HCT116 (cell line): ENCODE measurements around the gene POC1A. TPM values are rescaled to one million over a fixed set of nuclear protein-coding genes. Genes with fewer than 3 reads are reported as not detected.
"Not testable (repeated sequence)": the region's sequence is repeated elsewhere in the genome, so short reads cannot be mapped to it uniquely, and the experiment has no call there.

Experiments used
- ATAC-seq: fragments of 200-7000 bp; cut with Tn5 transposase; 2 replicates; pipeline ENCODE4 v1.9.1; 2020; ENCODE audit warnings: mild to moderate bottlenecking, moderate library complexity
- BruUV-seq: library from RNA; stranded (reverse); fragments of 400-500 nt; replicated peaks from 2 replicates; lab custom pipeline; 2021; lab: Mats Ljungman, UMichigan
- CTCF ChIA-PET: fragments of 300-600 bp; sonication (Branson Sonifier 250); formaldehyde crosslinking; loops from one replicate; lab custom pipeline; 2021; ENCODE audit warnings: antibody characterized with exemption; lab: Charles Lee
- POLR2A ChIA-PET: fragments of 300-600, 350-600 bp; sonication (Branson Sonifier 250); formaldehyde crosslinking; loops from one replicate; lab custom pipeline; 2021; ENCODE audit warnings: antibody characterized with exemption; lab: Charles Lee
- RAD21 ChIA-PET, 2 experiments: fragments of 300-600 bp; sonication (Branson Sonifier 250); formaldehyde crosslinking; loops; one replicate each; lab custom pipeline; 2023; ENCODE audit warnings: low total read pairs in 2 of 2; ENCODE audit not compliant: uncharacterized antibody in 2 of 2, unreplicated experiment in 2 of 2, low non-redundant PET in 1 of 2; lab: Charles Lee
- DNase-seq: peaks from one replicate; pipeline ENCODE4 v3.0.0-alpha.2; 2010; ENCODE audit warnings: low read depth, low spot score
- H2AFZ ChIP-seq: fragments of 200-600 bp; shearing (Covaris generic), sonication (generic); 2 replicates; pipeline ENCODE4 v1.6.1; 2017; ENCODE audit warnings: low read depth, mixed run types, mixed read lengths, antibody characterized with exemption, low read length; ENCODE audit not compliant: poor library complexity, severe bottlenecking
- H3K27ac ChIP-seq: 2 replicates; pipeline ENCODE4 v1.5.1; 2012; ENCODE audit warnings: low read depth, low read length
- H3K27me3 ChIP-seq: fragments of 200-600 bp; sonication (generic); 2 replicates; pipeline ENCODE4 v1.6.1; 2016; ENCODE audit warnings: mixed run types, low read length, mixed read lengths; ENCODE audit not compliant: insufficient read depth
- H3K36me3 ChIP-seq, 2 experiments: fragments of 200-500 bp in 1 of 2; fragments of 200-600 bp in 1 of 2; sonication (Bioruptor generic) in 1 of 2; sonication (generic) in 1 of 2; 2 replicates each; pipeline versions ENCODE4 v1.5.1 to v1.6.1; 2014 to 2016; ENCODE audit warnings: low read length in 2 of 2, inconsistent platforms in 1 of 2, mixed read lengths in 1 of 2, mixed run types in 1 of 2; ENCODE audit not compliant: insufficient read depth in 2 of 2, control insufficient read depth in 1 of 2
- H3K4me1 ChIP-seq, 2 experiments: fragments of 200-600 bp in 1 of 2; sonication (generic) in 1 of 2; 2 replicates each; pipeline versions ENCODE4 v1.5.1 to v1.6.1; 2012 to 2017; ENCODE audit warnings: low read length in 2 of 2, inconsistent platforms in 1 of 2, mild to moderate bottlenecking in 1 of 2, mixed read lengths in 1 of 2, mixed run types in 1 of 2, moderate library complexity in 1 of 2; ENCODE audit not compliant: insufficient read depth in 2 of 2, control insufficient read depth in 1 of 2
- H3K4me2 ChIP-seq: fragments of 200-600 bp; sonication (generic); 2 replicates; pipeline ENCODE4 v1.6.1; 2017; ENCODE audit warnings: mixed run types, low read length, mixed read lengths
- H3K4me3 ChIP-seq, 2 experiments: fragments of 200-600 bp in 1 of 2; sonication (generic) in 1 of 2; replicated peaks in 1 of 2; 2 replicates each; pipeline ENCODE4 v1.5.1; 2011 to 2016; ENCODE audit warnings: low read length in 2 of 2, control low read depth in 1 of 2, low read depth in 1 of 2, mild to moderate bottlenecking in 1 of 2, mixed read lengths in 1 of 2, mixed run types in 1 of 2
- H3K79me2 ChIP-seq: fragments of 200-600 bp; sonication (generic); 2 replicates; pipeline ENCODE4 v1.6.1; 2017; ENCODE audit warnings: mild to moderate bottlenecking, mixed run types, low read length, moderate library complexity, mixed read lengths; ENCODE audit not compliant: insufficient read depth
- H3K9ac ChIP-seq: fragments of 200-600 bp; sonication (generic); 2 replicates; pipeline ENCODE4 v1.6.1; 2016; ENCODE audit warnings: low read length, mixed read lengths
- H3K9me2 ChIP-seq: fragments of 200-600 bp; sonication (generic), shearing (Covaris generic); 2 replicates; pipeline ENCODE4 v1.6.1; 2017; ENCODE audit warnings: mixed run types, mild to moderate bottlenecking, moderate library complexity; ENCODE audit not compliant: insufficient read depth
- H3K9me3 ChIP-seq, 2 experiments: fragments of 200-500 bp in 1 of 2; fragments of 200-600 bp in 1 of 2; sonication (Bioruptor generic) in 1 of 2; sonication (generic) in 1 of 2; 2 replicates each; pipeline ENCODE4 v1.6.1; 2014 to 2017; ENCODE audit warnings: low read length in 2 of 2, mixed read lengths in 2 of 2, inconsistent platforms in 1 of 2, low read depth in 1 of 2, mild to moderate bottlenecking in 1 of 2, mixed run types in 1 of 2, moderate library complexity in 1 of 2; ENCODE audit not compliant: control insufficient read depth in 1 of 2, insufficient read depth in 1 of 2
- H4K20me1 ChIP-seq: fragments of 200-600 bp; sonication (generic), shearing (Covaris generic); 2 replicates; pipeline ENCODE4 v1.6.1; 2017; ENCODE audit warnings: mixed run types, mild to moderate bottlenecking, moderate library complexity; ENCODE audit not compliant: insufficient read depth
- ATF3 ChIP-seq: IDR thresholded peaks from 2 replicates; pipeline ENCODE4 v1.6.1; 2012
- CEBPB ChIP-seq: IDR thresholded peaks from 2 replicates; pipeline ENCODE4 v1.6.1; 2012; ENCODE audit warnings: low read depth
- EGR1 ChIP-seq: IDR thresholded peaks from 2 replicates; pipeline ENCODE4 v1.6.1; 2012; ENCODE audit warnings: low read depth
- ELF1 ChIP-seq: IDR thresholded peaks from 2 replicates; pipeline ENCODE4 v1.6.1; 2012; ENCODE audit warnings: low read depth, borderline replicate concordance
- EZH2 ChIP-seq: fragments of 200-600 bp; sonication (generic); IDR thresholded peaks from 2 replicates; pipeline ENCODE4 v1.6.1; 2017; ENCODE audit warnings: antibody characterized with exemption, mixed run types
- EZH2phosphoT487 ChIP-seq: fragments of 200-600 bp; IDR thresholded peaks from 2 replicates; pipeline ENCODE4 v1.6.1; 2018; ENCODE audit warnings: antibody characterized with exemption, borderline replicate concordance
- FOSL1 ChIP-seq: IDR thresholded peaks from 2 replicates; pipeline ENCODE4 v1.6.1; 2012; ENCODE audit warnings: low read depth
- JUND ChIP-seq: IDR thresholded peaks from 2 replicates; pipeline ENCODE4 v1.6.1; 2012
- POLR2A ChIP-seq: IDR thresholded peaks from 2 replicates; pipeline ENCODE4 v1.7.0; 2011; ENCODE audit warnings: borderline replicate concordance; ENCODE audit not compliant: insufficient read depth, insufficient read length; ENCODE audit errors: extremely low read depth
- POLR2AphosphoS5 ChIP-seq: IDR thresholded peaks from 2 replicates; pipeline ENCODE4 v1.6.1; 2011; ENCODE audit warnings: mild to moderate bottlenecking, low read depth, low read length, moderate library complexity
- REST ChIP-seq: IDR thresholded peaks from 2 replicates; pipeline ENCODE4 v1.6.1; 2012; ENCODE audit warnings: low read depth
- SIN3A ChIP-seq: IDR thresholded peaks from 2 replicates; pipeline ENCODE4 v1.6.1; 2012; ENCODE audit warnings: low read depth
- SP1 ChIP-seq: IDR thresholded peaks from 2 replicates; pipeline ENCODE4 v1.6.1; 2012; ENCODE audit warnings: low read depth
- SRF ChIP-seq: IDR thresholded peaks from 2 replicates; pipeline ENCODE4 v1.6.1; 2012; ENCODE audit warnings: low read depth
- TCF7L2 ChIP-seq: IDR thresholded peaks from 2 replicates; pipeline ENCODE4 v1.7.0; 2011; ENCODE audit warnings: borderline replicate concordance, inconsistent platforms; ENCODE audit not compliant: insufficient read depth, insufficient read length; ENCODE audit errors: extremely low read depth
- YY1 ChIP-seq: IDR thresholded peaks from 2 replicates; pipeline ENCODE4 v1.6.1; 2011; ENCODE audit warnings: low read length, low read depth, moderate library complexity, mild to moderate bottlenecking; ENCODE audit not compliant: insufficient replicate concordance; ENCODE audit errors: extremely low read depth
- ZFX ChIP-seq: fragments of 450-650 bp; IDR thresholded peaks from 2 replicates; pipeline ENCODE4 v1.6.1; 2017
- ZNF274 ChIP-seq: fragments of 200-500 bp; sonication (Bioruptor generic); IDR thresholded peaks from 2 replicates; pipeline ENCODE4 v1.6.1; 2014; ENCODE audit warnings: mild to moderate bottlenecking, low read depth, low read length, inconsistent platforms
- intact Hi-C: fragments of 100-400 bp; cut with micrococcal nuclease; formaldehyde crosslinking; loops from 2 replicates; pipeline ENCODE4 v1.10.0; 2022
- total RNA-seq: library from RNA; stranded (reverse); gene quantifications from one replicate; pipeline ENCODE4 v1.2.1, GENCODE V29; 2021; ENCODE audit not compliant: unreplicated experiment

Gene POC1A
- total RNA-seq, 1 experiment from 2014 or later, result 34.0 TPM

- Histone ChIP-seq H3K27ac (no peak overlapping the region), H3K4me3 (no peak overlapping the region), H3K9me3 (no peaks in the 10 kb centered on the region), H3K9me2 (no peaks in the 10 kb centered on the region), H2AFZ (no peak overlapping the region), H4K20me1 (no peaks in the 10 kb centered on the region), H3K27me3 (no peaks in the 10 kb centered on the region), H3K79me2 (no peaks in the 10 kb centered on the region), H3K36me3 (no peaks in the 10 kb centered on the region), H3K9ac (no peak overlapping the region), H3K4me1 (peaks cover 22 to 59% of the 10 kb centered on the region in 2 experiments), H3K4me2 (no peak overlapping the region)
- POLR2A ChIA-PET, result no interaction called here
- ATAC-seq, result no peak
- TF ChIP-seq ATF3, result no peak
- TF ChIP-seq EZH2, result no peak
- TF ChIP-seq REST, result no peak
- TF ChIP-seq SP1, result no peak
- no peak for TF ChIP-seq TCF7L2
- no peak for TF ChIP-seq SIN3A
- TF ChIP-seq CEBPB, result no peak
- no peak for TF ChIP-seq POLR2AphosphoS5
- no peak for TF ChIP-seq EGR1
- TF ChIP-seq SRF, result no peak
- TF ChIP-seq POLR2A, result no peak
- TF ChIP-seq ZFX, result no peak
- TF ChIP-seq EZH2phosphoT487, result no peak
- no peak for TF ChIP-seq ZNF274
- TF ChIP-seq ELF1, result no peak
- no peak for TF ChIP-seq JUND
- no peak for TF ChIP-seq FOSL1
- no peak for TF ChIP-seq YY1
- no peak for DNase-seq
- RAD21 ChIA-PET, result no interaction called here
- no TSS peak for BruUV-seq
- intact Hi-C loops, result no loop called here
- CTCF ChIA-PET, result no interaction called here
Measured at GRCh38 chr3:52043750-52044149, 110.5 kb downstream of the POC1A start.

GRCh38 chr3:52043039-52043438, 111.2 kb downstream of the POC1A start:
- H2AFZ ChIP-seq, DNase-seq, ATAC-seq, H3K27ac ChIP-seq, H3K9me2 ChIP-seq, POLR2A ChIA-PET, H3K9ac ChIP-seq, H3K36me3 ChIP-seq, CTCF ChIA-PET, H3K79me2 ChIP-seq, H3K9me3 ChIP-seq, H3K27me3 ChIP-seq, H3K4me3 ChIP-seq, H4K20me1 ChIP-seq, intact Hi-C loops, H3K4me2 ChIP-seq, RAD21 ChIA-PET, BruUV-seq: not testable (repeated sequence)
- H3K4me1 ChIP-seq, result peaks cover 22 to 57% of the 10 kb centered on the region in 2 experiments
